WTC11 (cell line): Measurements from ENCODE around the gene SSNA1. TPM values are rescaled to one million over a fixed set of nuclear protein-coding genes. Genes with fewer than 3 reads are reported as not detected.

Experiments
- AFF4 ChIP-seq: sonication (generic); formaldehyde crosslinking; IDR thresholded peaks from 2 replicates; pipeline ENCODE4 v1.8.1; 2023; ENCODE audit warnings: mild to moderate bottlenecking, missing genetic modification reagents, borderline replicate concordance
- ETV6 ChIP-seq: sonication (generic); formaldehyde crosslinking; IDR thresholded peaks from 2 replicates; pipeline ENCODE4 v1.8.1; 2022; ENCODE audit warnings: mild to moderate bottlenecking, missing genetic modification reagents
- FOXJ3 ChIP-seq: sonication (generic); formaldehyde crosslinking; IDR thresholded peaks from 2 replicates; pipeline ENCODE4 v1.9.0; 2021; ENCODE audit warnings: missing genetic modification reagents, mild to moderate bottlenecking, borderline replicate concordance
- FOXK1 ChIP-seq: sonication (generic); formaldehyde crosslinking; IDR thresholded peaks from 2 replicates; pipeline ENCODE4 v1.8.0; 2022; ENCODE audit warnings: mild to moderate bottlenecking, moderate library complexity, missing genetic modification reagents
- FOXP1 ChIP-seq: sonication (generic); formaldehyde crosslinking; IDR thresholded peaks from 2 replicates; pipeline ENCODE4 v1.8.0; 2022; ENCODE audit warnings: missing genetic modification reagents, mild to moderate bottlenecking, moderate library complexity, borderline replicate concordance
- JAZF1 ChIP-seq: fragments of 250-450 bp; sonication (Bioruptor Pico); IDR thresholded peaks from 2 replicates; pipeline ENCODE4 v1.9.0; 2021; ENCODE audit warnings: moderate library complexity, mild to moderate bottlenecking, inconsistent platforms
- MXD4 ChIP-seq: fragments of 250-450 bp; sonication (Bioruptor Pico); IDR thresholded peaks from 2 replicates; pipeline ENCODE4 v1.8.0; 2021; ENCODE audit warnings: mild to moderate bottlenecking, moderate library complexity, borderline replicate concordance
- MYBL2 ChIP-seq: sonication (generic); formaldehyde crosslinking; IDR thresholded peaks from 2 replicates; pipeline ENCODE4 v1.8.1; 2023; ENCODE audit warnings: mild to moderate bottlenecking, moderate library complexity, missing genetic modification reagents
- NR2C2 ChIP-seq: sonication (generic); formaldehyde crosslinking; IDR thresholded peaks from 2 replicates; pipeline ENCODE4 v1.8.0; 2022; ENCODE audit warnings: mild to moderate bottlenecking, missing genetic modification reagents
- OVOL2 ChIP-seq: fragments of 250-450 bp; sonication (Bioruptor Pico); IDR thresholded peaks from 2 replicates; pipeline ENCODE4 v1.9.0; 2021; ENCODE audit warnings: mild to moderate bottlenecking, borderline replicate concordance
- SMAD3 ChIP-seq: sonication (generic); formaldehyde crosslinking; IDR thresholded peaks from 2 replicates; pipeline ENCODE4 v1.8.0; 2022; ENCODE audit warnings: missing genetic modification reagents, mild to moderate bottlenecking, borderline replicate concordance
- SMAD4 ChIP-seq: sonication (generic); formaldehyde crosslinking; IDR thresholded peaks from 2 replicates; pipeline ENCODE4 v1.8.0; 2022; ENCODE audit warnings: mild to moderate bottlenecking, missing genetic modification reagents
- SOX15 ChIP-seq: fragments of 250-450 bp; sonication (Bioruptor Pico); IDR thresholded peaks from 2 replicates; pipeline ENCODE4 v1.9.0; 2021; ENCODE audit warnings: mild to moderate bottlenecking
- ZNF219 ChIP-seq: sonication (generic); formaldehyde crosslinking; IDR thresholded peaks from 2 replicates; pipeline ENCODE4 v1.8.0; 2023; ENCODE audit warnings: missing genetic modification reagents, mild to moderate bottlenecking, borderline replicate concordance
- ZNF423 ChIP-seq: fragments of 250-450 bp; sonication (Bioruptor Pico); IDR thresholded peaks from 2 replicates; pipeline ENCODE4 v2.1.2; 2022; ENCODE audit warnings: mild to moderate bottlenecking, moderate library complexity
- total RNA-seq: library from RNA; stranded (reverse); gene quantifications from 3 replicates; pipeline ENCODE4 v1.2.3, GENCODE V29; 2021
- TF ChIP-seq, protein P1 (sequence below): fragments of 200-600 bp; IDR thresholded peaks from 2 replicates; pipeline ENCODE4 v1.8.0; 2022; ENCODE audit warnings: antibody characterized with exemption
- TF ChIP-seq, protein P2 (sequence below): sonication (generic); formaldehyde crosslinking; IDR thresholded peaks from 2 replicates; pipeline ENCODE4 v1.8.0; 2022; ENCODE audit warnings: mild to moderate bottlenecking, missing genetic modification reagents
- TF ChIP-seq, protein P3 (sequence below): sonication (generic); formaldehyde crosslinking; IDR thresholded peaks from 2 replicates; pipeline ENCODE4 v1.8.0; 2023; ENCODE audit warnings: missing genetic modification reagents, mild to moderate bottlenecking, borderline replicate concordance
- TF ChIP-seq, protein P4 (sequence below): sonication (generic); formaldehyde crosslinking; IDR thresholded peaks from 2 replicates; pipeline ENCODE4 v1.8.1; 2023; ENCODE audit warnings: mild to moderate bottlenecking, missing genetic modification reagents
- TF ChIP-seq, protein P5 (sequence below): fragments of 250-450 bp; sonication (Bioruptor Pico); IDR thresholded peaks from 2 replicates; pipeline ENCODE4 v1.9.0; 2021; ENCODE audit warnings: mild to moderate bottlenecking

SSNA1 gene
- total RNA-seq, 1 experiment from 2014 or later = 102 TPM

- no peak for TF ChIP-seq FOXJ3 (CRISPR knock-in tag)
- TF ChIP-seq FOXP1 (CRISPR knock-in tag) = no peak
- no peak for TF ChIP-seq MXD4 (CRISPR knock-in tag)
- TF ChIP-seq, protein P1, sequence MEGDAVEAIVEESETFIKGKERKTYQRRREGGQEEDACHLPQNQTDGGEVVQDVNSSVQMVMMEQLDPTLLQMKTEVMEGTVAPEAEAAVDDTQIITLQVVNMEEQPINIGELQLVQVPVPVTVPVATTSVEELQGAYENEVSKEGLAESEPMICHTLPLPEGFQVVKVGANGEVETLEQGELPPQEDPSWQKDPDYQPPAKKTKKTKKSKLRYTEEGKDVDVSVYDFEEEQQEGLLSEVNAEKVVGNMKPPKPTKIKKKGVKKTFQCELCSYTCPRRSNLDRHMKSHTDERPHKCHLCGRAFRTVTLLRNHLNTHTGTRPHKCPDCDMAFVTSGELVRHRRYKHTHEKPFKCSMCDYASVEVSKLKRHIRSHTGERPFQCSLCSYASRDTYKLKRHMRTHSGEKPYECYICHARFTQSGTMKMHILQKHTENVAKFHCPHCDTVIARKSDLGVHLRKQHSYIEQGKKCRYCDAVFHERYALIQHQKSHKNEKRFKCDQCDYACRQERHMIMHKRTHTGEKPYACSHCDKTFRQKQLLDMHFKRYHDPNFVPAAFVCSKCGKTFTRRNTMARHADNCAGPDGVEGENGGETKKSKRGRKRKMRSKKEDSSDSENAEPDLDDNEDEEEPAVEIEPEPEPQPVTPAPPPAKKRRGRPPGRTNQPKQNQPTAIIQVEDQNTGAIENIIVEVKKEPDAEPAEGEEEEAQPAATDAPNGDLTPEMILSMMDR = no peak
- TF ChIP-seq SMAD4 (CRISPR knock-in tag) = no peak
- TF ChIP-seq, protein P2, sequence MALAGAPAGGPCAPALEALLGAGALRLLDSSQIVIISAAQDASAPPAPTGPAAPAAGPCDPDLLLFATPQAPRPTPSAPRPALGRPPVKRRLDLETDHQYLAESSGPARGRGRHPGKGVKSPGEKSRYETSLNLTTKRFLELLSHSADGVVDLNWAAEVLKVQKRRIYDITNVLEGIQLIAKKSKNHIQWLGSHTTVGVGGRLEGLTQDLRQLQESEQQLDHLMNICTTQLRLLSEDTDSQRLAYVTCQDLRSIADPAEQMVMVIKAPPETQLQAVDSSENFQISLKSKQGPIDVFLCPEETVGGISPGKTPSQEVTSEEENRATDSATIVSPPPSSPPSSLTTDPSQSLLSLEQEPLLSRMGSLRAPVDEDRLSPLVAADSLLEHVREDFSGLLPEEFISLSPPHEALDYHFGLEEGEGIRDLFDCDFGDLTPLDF (CRISPR knock-in tag) = no peak
- TF ChIP-seq, protein P3, sequence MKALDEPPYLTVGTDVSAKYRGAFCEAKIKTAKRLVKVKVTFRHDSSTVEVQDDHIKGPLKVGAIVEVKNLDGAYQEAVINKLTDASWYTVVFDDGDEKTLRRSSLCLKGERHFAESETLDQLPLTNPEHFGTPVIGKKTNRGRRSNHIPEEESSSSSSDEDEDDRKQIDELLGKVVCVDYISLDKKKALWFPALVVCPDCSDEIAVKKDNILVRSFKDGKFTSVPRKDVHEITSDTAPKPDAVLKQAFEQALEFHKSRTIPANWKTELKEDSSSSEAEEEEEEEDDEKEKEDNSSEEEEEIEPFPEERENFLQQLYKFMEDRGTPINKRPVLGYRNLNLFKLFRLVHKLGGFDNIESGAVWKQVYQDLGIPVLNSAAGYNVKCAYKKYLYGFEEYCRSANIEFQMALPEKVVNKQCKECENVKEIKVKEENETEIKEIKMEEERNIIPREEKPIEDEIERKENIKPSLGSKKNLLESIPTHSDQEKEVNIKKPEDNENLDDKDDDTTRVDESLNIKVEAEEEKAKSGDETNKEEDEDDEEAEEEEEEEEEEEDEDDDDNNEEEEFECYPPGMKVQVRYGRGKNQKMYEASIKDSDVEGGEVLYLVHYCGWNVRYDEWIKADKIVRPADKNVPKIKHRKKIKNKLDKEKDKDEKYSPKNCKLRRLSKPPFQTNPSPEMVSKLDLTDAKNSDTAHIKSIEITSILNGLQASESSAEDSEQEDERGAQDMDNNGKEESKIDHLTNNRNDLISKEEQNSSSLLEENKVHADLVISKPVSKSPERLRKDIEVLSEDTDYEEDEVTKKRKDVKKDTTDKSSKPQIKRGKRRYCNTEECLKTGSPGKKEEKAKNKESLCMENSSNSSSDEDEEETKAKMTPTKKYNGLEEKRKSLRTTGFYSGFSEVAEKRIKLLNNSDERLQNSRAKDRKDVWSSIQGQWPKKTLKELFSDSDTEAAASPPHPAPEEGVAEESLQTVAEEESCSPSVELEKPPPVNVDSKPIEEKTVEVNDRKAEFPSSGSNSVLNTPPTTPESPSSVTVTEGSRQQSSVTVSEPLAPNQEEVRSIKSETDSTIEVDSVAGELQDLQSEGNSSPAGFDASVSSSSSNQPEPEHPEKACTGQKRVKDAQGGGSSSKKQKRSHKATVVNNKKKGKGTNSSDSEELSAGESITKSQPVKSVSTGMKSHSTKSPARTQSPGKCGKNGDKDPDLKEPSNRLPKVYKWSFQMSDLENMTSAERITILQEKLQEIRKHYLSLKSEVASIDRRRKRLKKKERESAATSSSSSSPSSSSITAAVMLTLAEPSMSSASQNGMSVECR = no peak
- TF ChIP-seq SOX15 (CRISPR knock-in tag) = no peak
- no peak for TF ChIP-seq AFF4 (CRISPR knock-in tag)
- TF ChIP-seq, protein P4, sequence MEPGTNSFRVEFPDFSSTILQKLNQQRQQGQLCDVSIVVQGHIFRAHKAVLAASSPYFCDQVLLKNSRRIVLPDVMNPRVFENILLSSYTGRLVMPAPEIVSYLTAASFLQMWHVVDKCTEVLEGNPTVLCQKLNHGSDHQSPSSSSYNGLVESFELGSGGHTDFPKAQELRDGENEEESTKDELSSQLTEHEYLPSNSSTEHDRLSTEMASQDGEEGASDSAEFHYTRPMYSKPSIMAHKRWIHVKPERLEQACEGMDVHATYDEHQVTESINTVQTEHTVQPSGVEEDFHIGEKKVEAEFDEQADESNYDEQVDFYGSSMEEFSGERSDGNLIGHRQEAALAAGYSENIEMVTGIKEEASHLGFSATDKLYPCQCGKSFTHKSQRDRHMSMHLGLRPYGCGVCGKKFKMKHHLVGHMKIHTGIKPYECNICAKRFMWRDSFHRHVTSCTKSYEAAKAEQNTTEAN (CRISPR knock-in tag) = 0 out of 2 replicates have a peak, but pooled peaks have one; percentile 25
- no peak for TF ChIP-seq ZNF423 (CRISPR knock-in tag)
- TF ChIP-seq ZNF219 (CRISPR knock-in tag) = no peak
- 0 out of 2 replicates have a peak, but pooled peaks have one; percentile 25 for TF ChIP-seq MYBL2 (CRISPR knock-in tag)
- peak; percentile 64 for TF ChIP-seq ETV6 (CRISPR knock-in tag)
- no peak for TF ChIP-seq NR2C2 (CRISPR knock-in tag)
- peak; percentile 30; the same call in 1 of the 2 replicates for TF ChIP-seq SMAD3 (CRISPR knock-in tag)
- TF ChIP-seq, protein P5, sequence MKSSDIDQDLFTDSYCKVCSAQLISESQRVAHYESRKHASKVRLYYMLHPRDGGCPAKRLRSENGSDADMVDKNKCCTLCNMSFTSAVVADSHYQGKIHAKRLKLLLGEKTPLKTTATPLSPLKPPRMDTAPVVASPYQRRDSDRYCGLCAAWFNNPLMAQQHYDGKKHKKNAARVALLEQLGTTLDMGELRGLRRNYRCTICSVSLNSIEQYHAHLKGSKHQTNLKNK (CRISPR knock-in tag) = no peak
- no peak for TF ChIP-seq OVOL2 (CRISPR knock-in tag)
- TF ChIP-seq FOXK1 (CRISPR knock-in tag) = 0 out of 2 replicates have a peak, but pooled peaks have one; percentile 42
- no peak for TF ChIP-seq JAZF1 (CRISPR knock-in tag)
Measured at GRCh38 chr9:137200311-137201204, 12.1 kb downstream of the SSNA1 start, which contains the start of gene TPRN (continued).
